ENCODE data around the gene KRTAP4-3. TPM values are rescaled to one million over a fixed set of nuclear protein-coding genes. Genes with fewer than 3 reads are reported as not detected.

KRTAP4-3 gene
- total and polyA plus RNA-seq, 10 of the 15 experiments (the other 5 are each of a cell fraction or from before 2014, with no cell fraction given): not detected

GRCh38 chr17:41178341-41178740 lies 10.3 kb upstream of the KRTAP4-3 start:
- no peaks in the 10 kb centered on the region for H3K79me2 ChIP-seq (ENCODE audit: control insufficient read depth, insufficient read depth, low read length)
- FAIRE-seq: no peak
- no peak overlapping the region for H3K4me2 ChIP-seq (ENCODE audit: control insufficient read depth, insufficient read depth)
- no peaks in the 10 kb centered on the region for H3K9me3 ChIP-seq (replicated peaks; ENCODE audit: control insufficient read depth, insufficient read depth, low read length)
- no peak overlapping the region for H3K4me3 ChIP-seq
- ChIA-PET POLR2A (no interaction called here), RAD21 (ENCODE audit: unreplicated experiment) (no interaction called here), CTCF (no interaction called here), SMC1A (ENCODE audit: uncharacterized antibody, unreplicated experiment) (no interaction called here)
- no peak for ATAC-seq
- no TSS peak for BruUV-seq (replicated peaks)
- no peak for TF ChIP-seq DPF2 (IDR thresholded peaks at IDR 0.05)
- TF ChIP-seq EGR1 (IDR thresholded peaks at IDR 0.05; ENCODE audit: borderline replicate concordance in 1 of 2, low read depth in 2 of 2, low read length in 2 of 2): no peak
- no peak for TF ChIP-seq ESRRA (IDR thresholded peaks at IDR 0.05; ENCODE audit: low read length)
- TF ChIP-seq NFXL1 (IDR thresholded peaks at IDR 0.05; ENCODE audit: borderline replicate concordance): no peak
- no peak for TF ChIP-seq BRCA1 (IDR thresholded peaks at IDR 0.05; ENCODE audit: low read depth, low read length)
- TF ChIP-seq IKZF1 (conservative IDR thresholded peaks at IDR 0.05): no peak
- no peak for TF ChIP-seq KDM1A (IDR thresholded peaks at IDR 0.05; ENCODE audit: borderline replicate concordance)
- TF ChIP-seq NR2C1 (IDR thresholded peaks at IDR 0.05): no peak
- no peak for TF ChIP-seq E2F4 (IDR thresholded peaks at IDR 0.05; ENCODE audit: low read depth, low read length)
- TF ChIP-seq ATF7 (IDR thresholded peaks at IDR 0.05; ENCODE audit: low read depth): no peak
- no peak for TF ChIP-seq FOXK2 (IDR thresholded peaks at IDR 0.05)
- TF ChIP-seq KAT2A (conservative IDR thresholded peaks at IDR 0.05; ENCODE audit: control insufficient read depth, low read depth, low read length): no peak
- no peak for TF ChIP-seq SPI1 (IDR thresholded peaks at IDR 0.05; ENCODE audit: borderline replicate concordance, insufficient read depth, low read depth, low read length)
- TF ChIP-seq SMAD1 (IDR thresholded peaks at IDR 0.05; ENCODE audit: low read depth, partially characterized antibody): no peak
- no peak for TF ChIP-seq ELK1 (IDR thresholded peaks at IDR 0.05; ENCODE audit: low read depth, low read length)
- no peaks in the 10 kb centered on the region for H4K20me1 ChIP-seq (ENCODE audit: control insufficient read depth, insufficient read depth)
- H3K27ac ChIP-seq (ENCODE audit: control insufficient read depth, insufficient read depth): no peak overlapping the region
- WGBS (ENCODE audit: insufficient coverage, insufficient replicate concordance, low lambda C conversion rate, missing lambda C conversion rate): 77% methylated on average over 3 of the region's 3 CpGs
- H2AFZ ChIP-seq (ENCODE audit: control insufficient read depth, low read depth, low read length): no peak overlapping the region
- no peaks in the 10 kb centered on the region; a peak in 1 of 4 replicates for H3K27me3 ChIP-seq (replicated peaks in 1 of 2; ENCODE audit: control insufficient read depth in 2 of 2, insufficient read depth in 2 of 2, low read length in 1 of 2)
- H3K36me3 ChIP-seq (ENCODE audit: control insufficient read depth in 2 of 2, insufficient read depth in 2 of 2, low read length in 1 of 2): no peaks in the 10 kb centered on the region
- peaks cover 3% of the 10 kb centered on the region; the same call in 1 of the 2 replicates for H3K4me1 ChIP-seq (ENCODE audit: control insufficient read depth, insufficient read depth, low read length)
- in situ Hi-C loops (cut with MboI): no loop called here
- H3K9ac ChIP-seq (ENCODE audit: control insufficient read depth, insufficient read depth, low read length): no peak overlapping the region
- DNase-seq (ENCODE audit: low read depth, low spot score): no peak
- intact Hi-C loops (cut with micrococcal nuclease; ENCODE audit: unreplicated experiment): no loop called here
